HG03159 (cell line): Measurements from ENCODE around the gene MARK3.

ENCODE experiments used
- ATAC-seq: cut with Tn5 transposase; IDR thresholded peaks from one replicate; pipeline ENCODE4 v1.9.1; 2021; ENCODE audit warnings: mild to moderate bottlenecking, moderate library complexity; ENCODE audit not compliant: unreplicated experiment

MARK3 gene

DNA sequence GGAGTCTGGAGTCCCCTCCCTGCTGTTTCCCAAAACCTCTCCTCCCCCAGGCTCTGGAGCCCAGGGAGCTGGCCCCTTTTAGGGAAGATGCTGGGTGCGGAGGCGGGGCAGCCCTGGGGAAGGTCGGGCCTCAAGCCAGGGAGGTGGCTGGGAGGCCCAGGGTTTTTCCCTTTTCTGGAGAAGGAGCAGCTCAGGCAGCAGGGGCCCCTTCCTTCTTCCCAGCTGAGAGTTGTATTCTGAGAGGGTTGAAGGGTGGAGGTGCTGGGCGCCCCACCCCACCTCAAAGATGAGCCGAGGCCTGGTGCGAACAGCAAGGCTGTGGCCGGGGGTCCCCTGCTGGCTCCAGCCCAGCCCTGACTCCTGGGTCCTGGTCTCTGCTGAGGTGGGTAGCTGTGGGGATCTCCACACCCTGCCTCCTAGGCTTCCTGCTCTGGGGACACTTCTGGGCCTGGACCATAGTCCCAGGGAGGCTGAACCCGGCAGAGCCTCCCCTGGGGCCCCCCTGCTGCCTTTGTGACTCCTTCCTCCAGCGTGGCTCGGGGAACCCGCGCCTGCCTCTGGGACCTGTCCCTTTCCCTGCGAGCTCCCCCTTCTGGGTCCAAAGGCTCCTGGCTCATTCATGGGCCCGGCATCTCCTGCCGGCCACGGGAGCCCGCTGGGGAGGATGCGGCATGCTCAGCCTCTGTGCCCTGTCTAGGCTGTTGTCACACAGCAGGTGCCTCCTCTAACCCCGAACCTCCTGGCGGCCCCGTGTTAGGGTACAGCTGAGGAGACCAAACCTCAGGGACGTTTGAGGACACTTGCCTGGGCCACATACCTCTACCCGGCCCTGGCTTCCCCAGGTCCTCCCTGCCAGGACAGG lies 148.2 kb downstream of the MARK3 start:
- no peak for ATAC-seq

DNA sequence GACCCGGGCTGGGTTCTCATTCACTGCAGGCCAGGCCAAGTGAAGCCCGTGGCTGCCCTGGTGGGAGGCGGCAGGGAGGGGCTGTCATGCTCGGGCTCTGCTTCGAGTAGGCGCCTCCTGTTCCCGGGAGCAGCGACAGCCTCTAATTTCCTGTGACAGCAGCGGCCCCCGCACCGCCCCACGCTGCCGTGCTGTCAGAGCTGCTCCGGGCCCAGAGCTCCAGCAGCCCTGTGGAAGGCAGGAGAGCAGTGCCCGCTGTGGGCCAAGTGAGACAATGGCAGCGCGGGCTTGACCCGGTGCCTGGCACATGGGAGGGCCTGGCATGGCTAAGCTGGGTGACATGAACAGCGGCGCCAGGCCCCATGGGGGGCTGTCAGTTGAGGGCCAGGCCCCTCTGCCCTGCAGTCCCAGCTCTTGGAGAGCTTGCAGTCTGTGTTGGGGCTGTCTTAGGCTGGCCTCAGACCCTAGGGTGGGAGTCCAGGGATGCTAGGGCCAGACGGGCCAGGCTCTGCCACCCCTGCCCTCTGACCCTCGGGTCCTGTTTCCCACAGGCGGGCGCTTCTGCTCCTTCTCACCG lies 148.9 kb downstream of the MARK3 start:
- ATAC-seq: no peak

DNA sequence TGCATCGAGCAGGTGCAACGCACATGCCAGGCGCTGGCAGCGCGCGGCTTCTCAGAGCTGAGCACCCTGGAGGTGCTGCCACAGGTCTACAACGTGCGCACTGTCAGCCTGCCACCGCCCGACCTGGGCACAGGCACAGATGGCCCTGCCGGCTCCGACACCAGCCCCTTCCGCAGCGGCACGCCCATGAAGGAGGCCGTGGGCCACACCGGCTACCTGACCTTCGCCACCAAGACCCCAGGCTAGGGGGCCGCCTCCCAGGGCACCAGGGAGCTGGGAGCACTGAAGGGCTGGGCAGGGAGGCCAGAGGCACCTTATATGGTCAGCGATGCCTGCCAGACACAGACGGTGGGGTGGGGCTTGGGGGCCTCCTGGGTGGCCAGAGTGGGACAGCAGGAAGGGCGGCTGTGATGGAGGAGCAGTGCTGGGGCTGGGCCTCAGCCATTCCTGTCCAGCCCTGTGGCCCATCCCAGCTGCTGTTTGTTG lies 149.4 kb downstream of the MARK3 start:
- ATAC-seq: no peak

DNA sequence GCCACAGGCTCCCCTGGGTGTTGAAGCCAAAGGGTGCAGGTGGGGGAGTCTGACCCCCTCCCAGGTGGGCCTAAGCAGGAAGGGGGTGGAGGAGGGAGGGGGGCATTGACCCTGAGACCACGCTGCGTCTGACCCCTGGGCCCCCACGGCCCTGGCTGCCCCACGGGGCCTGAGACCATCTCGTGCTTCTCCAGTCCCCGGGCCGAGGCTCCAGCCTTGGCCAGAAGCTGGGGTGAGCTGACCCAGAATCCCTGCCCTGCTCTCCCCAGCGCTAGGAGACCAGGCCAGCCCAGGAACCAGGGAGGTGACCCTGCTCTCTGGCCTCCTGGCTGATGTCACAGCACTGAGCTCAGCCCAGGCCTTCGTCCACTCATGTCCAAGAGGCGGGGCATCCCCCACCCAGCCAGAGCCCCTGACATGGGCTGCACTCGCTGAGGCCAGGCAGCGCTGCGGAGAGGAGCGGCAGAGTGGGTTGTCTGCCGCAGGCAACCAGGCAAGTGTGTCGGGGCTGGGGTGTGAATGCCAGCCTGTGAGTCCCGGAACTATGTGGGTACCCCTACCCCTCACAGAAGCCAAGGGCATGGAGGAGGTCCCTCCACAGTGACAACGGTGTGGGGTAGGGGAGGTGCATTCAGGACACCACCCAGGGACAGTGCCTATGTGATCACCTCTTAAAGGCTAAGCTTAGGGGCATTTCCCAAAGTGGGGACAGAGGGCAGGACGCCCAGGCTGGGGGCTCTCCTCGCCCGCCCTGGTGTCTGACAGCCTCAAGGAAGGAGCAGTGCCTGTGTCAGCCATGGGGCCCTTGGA lies 150.1 kb downstream of the MARK3 start:
- no peak for ATAC-seq

DNA sequence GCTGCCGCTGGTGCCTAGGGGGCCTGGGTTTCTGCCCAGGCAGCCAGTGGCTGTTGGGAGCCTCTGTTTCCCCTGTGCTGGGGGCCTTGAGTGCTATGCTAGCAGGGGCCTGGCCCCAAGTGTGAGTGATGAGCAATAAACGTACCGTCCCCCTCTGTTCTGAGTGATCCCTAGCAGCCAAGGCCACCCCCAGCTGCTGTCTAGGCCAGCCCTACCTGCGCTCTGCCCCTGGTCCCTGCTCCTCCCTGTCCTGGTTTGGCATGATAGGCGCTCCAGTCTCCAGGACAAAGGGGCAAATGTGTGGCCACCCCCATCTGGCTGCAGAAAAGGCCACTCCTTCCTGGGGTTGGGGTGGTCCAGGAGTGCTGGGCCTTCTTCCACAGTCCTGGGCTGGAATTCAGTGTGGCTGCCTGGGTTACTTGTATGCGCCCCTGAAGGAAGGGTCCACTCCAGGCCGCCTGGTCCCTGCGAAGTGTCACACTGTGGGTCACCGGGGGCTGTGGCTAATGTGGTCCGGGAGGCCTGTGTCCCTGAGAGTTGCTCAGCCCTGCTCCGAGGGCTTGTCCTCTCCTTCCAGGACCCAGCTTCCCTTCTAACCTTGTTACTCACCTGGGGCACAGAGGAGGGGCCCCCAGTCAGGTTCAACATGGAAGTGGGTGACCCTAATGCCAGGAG lies 150.8 kb downstream of the MARK3 start:
- no peak for ATAC-seq

DNA sequence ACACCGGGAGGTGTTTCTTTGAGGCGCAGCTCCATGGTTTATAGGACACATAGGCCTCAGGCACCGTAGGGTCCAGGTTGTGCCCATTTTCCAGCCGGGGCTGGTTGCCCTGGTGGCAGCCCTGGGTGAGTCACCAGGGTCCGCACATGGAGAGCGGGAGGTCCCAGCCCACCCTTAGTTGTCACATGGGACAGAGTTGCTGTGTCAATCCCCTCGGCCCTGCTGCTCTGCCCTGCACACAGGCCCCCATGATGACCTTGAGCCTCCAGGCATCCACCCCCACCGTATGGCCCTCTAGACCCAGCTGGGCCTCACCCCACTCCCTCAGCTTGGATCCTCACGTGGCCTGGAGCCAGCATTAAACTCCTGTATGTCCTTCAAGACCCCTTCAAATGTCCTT lies 151.5 kb downstream of the MARK3 start:
- no peak for ATAC-seq

DNA sequence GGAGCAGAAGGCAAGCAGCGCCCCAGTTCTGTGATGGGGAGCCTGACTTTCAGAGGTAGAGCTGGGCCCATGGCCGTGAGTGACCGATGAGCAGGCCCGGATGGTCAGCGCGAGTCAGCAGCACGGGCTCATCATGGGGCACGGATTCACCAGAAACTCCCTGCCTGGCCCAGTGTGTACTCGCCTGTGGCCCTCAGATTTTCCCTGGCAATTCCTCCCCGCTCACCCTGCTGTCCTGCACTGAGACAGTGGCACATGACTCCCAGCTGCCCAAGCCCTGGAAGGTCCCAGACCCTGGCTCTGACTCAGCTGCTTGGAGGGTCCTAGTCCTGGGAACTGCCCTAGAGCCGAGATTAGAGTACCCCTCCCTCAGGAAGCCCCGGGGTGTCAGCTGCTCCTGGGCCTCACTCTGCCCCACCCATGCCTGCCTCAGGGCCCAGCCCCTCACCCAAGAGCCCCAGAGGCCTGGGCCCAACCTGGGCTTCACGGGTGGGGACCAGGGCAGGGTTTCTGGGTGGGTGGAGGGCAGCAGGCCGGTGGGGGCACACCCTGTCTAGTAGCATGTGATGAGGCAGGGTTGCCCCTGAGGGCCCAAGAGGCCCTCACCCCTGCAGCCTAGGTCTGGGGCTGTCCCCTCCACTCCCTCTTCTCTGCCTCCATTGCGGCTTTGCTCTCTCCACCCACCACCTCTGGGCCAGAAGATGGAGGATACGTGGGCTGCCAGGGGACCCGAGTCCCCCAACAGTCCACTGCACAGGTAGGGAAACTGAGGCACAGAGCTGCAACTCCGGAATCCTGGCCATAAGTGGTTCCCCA lies 152.2 kb downstream of the MARK3 start:
- ATAC-seq: no peak

DNA sequence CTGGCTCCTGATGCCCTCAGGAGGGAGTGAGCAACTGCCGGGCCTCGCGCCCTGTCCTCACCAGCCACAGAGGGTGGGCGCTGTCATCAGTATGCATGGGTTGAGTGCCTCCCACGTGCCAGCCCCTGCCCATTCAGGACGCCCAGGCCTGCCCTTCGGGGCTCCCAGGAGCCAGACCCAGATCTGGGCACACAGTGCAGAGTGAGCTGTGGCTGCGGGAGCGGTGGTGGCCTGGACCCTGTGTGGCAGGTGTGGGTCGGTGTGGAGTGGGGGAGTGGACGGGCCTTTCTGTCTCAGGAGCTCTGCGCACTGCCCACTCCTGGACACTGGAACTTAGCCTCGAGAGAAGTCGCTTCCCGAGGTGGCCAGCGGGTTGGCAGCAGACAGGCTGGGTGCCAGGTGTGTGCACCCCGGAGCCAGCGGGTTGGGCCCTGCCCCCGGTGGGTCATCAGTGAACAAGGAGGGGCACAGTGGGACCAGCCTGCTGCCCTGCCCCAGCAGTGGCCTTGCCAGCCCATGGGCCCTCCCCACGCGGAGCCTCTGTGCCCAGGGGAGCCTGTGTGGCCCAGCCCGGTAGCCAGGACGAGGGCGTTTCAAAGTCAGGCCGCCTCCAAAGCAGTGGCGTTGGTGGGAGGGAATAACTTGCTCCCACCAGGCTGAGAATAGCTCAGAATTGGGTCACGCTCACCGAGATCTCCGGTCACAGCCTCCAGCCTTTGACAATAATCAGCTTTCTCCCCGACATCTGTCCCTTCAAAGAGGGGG lies 153.3 kb downstream of the MARK3 start:
- no peak for ATAC-seq

DNA sequence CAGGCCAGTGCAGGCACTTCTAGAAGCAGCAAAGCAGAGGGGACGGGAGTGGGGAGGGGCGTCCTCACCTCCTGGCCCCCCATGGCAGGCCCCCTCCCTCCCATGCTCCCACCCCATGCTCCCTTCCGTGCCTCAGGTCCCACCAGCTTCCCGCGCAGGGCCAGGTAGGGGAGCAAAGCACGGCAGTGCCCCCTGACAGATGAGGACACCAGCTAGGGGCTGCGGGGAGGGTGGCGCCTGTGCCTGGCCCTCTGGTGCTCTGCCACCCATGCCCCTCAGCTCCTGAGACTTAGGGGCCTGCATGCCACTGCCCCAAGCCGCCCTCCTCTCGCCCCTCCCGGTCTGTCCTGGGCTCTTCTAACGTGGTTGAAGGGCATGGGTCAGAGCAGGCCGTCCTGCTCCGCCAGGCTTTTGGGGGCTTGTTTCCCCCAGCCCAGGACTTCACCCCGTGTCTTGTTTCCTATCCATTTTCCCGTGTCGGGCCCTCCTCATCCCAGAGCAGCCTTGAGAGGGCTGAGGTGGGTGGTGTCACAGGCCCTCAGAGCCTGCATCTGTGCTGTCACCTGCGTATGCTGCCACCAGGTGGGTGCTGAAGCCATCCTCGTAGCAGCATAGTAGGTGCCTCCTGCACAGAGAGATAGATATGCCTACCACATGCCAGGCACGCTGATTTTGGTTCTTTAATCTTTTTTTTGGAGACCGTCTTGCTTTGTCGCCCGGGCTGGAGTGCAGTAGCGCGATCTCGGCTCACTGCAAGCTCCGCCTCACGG lies 154.0 kb downstream of the MARK3 start:
- ATAC-seq: no peak

DNA sequence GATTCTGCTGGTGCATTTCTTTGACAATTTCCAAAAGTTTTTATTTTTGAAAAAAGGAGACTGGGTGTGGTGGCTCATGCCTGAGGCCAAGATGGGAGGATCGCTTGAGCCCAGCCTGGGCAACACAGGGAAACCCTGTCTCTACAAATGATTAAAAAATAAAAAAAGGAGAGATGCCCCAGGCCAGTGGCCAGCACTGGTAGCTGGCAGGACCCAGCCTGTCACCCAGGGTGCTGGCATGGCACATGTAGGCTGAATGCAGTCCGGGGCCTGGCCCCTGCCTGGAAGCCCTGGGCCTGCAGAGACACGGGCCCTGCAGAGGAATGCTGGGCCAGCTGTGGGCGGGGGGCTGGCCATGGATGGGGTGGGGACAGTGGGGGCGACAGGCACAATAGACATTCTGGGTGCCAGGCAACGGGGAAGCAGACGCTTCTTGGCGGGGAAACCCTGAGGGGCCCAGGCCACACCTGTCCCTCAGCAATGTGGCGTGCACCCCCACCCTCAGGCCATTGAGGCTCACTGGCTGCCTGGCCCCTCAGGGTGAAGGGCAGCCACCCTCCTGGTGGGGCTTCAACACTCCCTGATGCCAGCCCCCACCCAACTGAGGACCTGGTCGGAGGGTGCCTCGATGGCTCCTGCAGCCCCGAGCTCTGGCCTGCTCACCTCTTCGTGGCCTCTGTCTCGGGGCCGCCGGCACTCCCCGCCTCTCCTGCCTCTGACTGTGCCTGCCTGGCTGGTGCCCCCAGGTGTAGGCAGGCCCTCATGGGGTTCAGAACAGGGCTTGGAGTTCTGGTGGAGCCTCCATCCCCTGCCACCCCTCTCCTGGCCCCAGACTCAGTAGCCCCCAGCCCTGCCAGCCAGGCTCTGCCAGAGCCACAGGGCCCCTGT lies 155.8 kb downstream of the MARK3 start:
- no peak for ATAC-seq

DNA sequence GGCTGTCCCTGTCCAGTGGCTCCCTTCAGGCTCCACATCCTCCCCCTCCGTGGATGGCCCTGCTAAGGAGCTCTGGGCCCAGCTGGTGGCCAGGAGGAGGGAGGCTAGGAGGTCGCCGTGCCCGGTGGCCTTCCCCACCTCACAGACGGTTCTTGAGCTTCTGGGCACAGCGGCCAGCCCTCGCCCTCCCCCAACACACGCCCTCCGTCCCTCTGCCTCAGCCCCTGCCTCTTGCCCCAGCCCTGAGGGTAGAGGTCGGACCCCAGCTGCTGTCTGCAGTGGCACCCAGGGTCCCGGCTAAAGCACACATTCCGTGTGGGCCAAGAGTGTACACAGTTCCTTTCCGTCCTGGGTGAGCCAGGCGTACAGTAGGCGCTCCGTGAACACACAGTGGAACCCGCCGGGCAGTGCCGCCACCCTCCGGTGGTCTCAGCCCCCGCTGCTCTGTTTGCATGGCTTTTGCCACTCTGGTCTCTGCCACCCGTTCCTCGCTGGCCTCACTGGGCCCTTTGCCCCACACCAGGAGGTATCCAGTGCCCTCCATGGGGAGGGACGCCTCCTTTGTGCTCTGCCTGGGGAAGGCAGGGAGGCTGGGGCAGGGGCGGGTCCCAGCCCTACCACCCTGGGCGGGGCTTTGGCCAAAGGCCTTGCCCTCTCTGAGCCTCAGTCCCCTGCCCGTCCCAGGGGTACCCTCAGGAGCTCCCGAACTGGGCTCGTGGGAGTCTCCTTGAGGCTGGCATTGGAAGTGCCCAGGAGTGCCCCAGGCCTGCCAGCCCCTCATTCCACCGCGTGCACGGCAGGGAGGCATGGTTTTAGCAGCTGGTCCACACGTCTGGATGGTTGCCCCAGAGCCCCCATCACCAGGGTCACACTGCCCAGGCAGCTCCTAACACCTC lies 156.7 kb downstream of the MARK3 start:
- ATAC-seq: no peak

DNA sequence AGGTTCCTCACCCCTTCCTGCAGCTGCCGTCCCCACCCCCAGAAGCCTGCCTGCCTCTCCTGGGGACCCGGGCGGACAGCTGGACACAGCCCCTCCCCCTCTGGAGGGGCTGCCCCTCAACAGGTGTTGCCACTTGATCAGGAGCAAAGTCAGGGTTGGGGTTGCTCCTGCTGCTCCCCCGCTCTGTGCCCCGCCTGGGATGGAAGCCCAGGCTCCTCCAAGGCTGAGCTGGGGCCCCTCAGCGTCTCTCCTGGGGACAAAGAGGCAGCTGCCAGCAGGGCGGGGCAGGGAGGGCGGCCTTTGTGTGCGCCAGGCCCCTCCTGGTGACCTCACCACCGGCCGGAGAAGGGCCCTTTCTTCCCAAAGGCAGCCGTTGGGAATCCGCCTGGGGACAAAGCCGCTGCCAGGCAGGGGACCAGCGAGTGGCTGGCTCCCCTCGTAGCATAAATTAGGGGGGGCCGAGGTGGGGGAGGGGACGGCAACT lies 157.4 kb downstream of the MARK3 start:
- ATAC-seq: no peak

DNA sequence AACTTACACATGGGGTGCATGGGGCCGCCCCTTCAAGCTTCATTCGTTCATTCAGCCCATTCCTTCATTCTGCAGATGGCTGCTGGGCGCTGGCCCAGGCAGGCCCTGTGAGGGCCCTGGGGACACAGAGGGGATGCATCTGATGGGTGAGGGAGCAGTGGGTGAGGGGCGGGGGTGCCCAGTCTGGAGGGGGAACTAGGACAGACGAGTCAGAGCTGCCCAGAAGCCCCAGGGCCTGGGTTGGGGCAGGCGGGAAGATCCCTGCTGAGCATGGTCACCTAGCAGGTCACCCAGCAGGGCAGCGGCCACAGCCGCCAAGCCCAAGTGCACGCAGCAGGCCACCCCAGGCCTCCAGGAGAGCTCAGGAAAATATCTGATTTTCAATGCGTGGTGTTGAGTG lies 157.9 kb downstream of the MARK3 start:
- no peak for ATAC-seq

DNA sequence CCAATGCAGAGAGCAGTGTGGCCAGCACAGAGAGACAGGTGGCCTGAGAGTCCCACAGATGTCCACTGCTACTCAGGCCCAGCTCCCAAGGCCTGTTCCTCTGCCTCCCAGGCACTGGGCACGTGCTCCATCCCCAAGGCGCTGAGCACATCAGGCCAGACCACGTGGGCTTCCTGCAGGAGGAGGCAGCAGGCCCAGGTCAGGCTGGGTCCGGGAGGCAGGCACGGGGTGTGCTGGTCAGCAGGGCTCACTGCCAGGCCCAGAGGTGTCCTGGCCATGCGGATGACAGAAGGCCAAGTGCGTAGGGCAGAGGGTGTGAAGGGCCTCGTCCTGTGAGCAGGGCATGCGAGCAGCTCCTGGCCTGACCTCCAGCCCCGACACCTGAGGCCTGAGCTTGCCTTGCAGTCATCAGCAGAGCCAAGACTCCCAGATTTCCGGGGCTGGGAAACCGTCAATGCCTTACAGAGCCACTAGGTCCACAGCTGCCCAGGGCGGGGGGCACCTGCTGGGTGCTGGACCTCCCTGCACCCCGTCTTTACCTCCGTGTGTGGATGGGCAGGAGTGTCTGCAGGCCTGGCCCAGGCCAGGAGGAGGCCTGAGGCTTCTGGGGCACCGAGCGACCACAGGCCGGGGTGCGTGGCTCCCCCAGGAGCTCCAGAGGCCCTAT lies 158.6 kb downstream of the MARK3 start:
- no peak for ATAC-seq

DNA sequence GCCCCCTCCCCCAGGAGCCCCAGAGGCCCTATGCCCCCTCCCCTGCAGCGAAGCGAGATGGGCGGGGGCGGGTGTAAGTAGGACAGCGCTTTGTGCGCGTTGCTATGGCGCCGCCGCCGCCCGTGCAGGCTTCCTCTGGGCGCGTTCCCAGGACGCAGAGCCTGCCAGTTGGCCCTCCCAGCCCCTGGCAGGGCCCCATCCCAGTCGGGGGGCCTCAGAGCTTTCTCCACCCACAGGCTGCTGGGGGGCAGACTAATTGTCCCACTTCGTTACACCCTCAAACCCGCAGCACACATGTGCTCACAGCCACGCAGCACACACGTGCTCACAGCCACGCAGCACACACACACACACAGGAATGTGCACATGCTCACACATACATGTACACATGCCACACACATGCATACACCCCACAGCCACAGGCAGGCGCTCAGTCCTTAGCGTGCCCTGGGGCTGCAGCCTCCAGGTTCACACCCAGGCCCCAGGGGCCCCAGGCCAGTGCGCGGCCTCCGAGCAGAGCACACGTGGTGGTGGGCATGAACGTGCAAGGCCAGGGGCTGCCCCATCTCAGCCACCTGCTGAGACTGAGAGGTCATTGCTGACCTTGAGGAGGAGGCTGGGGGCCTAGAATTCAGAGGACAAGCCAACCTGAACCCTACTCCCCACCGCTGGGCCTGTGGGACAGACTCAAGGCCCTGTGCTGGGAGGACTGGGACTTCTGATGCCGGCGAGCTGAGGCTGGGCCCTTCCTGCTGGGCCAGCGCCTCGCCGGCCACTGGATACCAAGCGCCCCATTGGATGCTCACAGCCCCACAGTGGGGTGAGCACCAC lies 159.4 kb downstream of the MARK3 start:
- ATAC-seq: no peak
